Skeletal muscle satellite cell (primary cell): ENCODE measurements around the gene RNASE1.

Source experiments
- H3K27me3 ChIP-seq: 2 replicates; pipeline ENCODE4 v1.7.0; 2013; ENCODE audit warnings: low read length; ENCODE audit not compliant: control insufficient read depth, insufficient read depth
- H3K36me3 ChIP-seq: 2 replicates; pipeline ENCODE4 v1.7.0; 2013; ENCODE audit warnings: mild to moderate bottlenecking, control low read depth, low read length; ENCODE audit not compliant: insufficient read depth
- H3K4me1 ChIP-seq: 2 replicates; pipeline ENCODE4 v1.7.0; 2013; ENCODE audit warnings: low read length; ENCODE audit not compliant: control insufficient read depth, insufficient read depth
- H3K4me2 ChIP-seq: 2 replicates; pipeline ENCODE4 v1.7.0; 2013; ENCODE audit warnings: mild to moderate bottlenecking, low read length
- H3K4me3 ChIP-seq: 2 replicates; pipeline ENCODE4 v1.7.0; 2013; ENCODE audit warnings: low read length
- H3K9ac ChIP-seq: 2 replicates; pipeline ENCODE4 v1.7.0; 2013; ENCODE audit warnings: mild to moderate bottlenecking, low read depth, low read length, moderate library complexity
- H3K9me3 ChIP-seq: replicated peaks from 2 replicates; pipeline ENCODE4 v1.7.0; 2013; ENCODE audit warnings: mild to moderate bottlenecking, control low read depth, low read length

The RNASE1 gene

DNA sequence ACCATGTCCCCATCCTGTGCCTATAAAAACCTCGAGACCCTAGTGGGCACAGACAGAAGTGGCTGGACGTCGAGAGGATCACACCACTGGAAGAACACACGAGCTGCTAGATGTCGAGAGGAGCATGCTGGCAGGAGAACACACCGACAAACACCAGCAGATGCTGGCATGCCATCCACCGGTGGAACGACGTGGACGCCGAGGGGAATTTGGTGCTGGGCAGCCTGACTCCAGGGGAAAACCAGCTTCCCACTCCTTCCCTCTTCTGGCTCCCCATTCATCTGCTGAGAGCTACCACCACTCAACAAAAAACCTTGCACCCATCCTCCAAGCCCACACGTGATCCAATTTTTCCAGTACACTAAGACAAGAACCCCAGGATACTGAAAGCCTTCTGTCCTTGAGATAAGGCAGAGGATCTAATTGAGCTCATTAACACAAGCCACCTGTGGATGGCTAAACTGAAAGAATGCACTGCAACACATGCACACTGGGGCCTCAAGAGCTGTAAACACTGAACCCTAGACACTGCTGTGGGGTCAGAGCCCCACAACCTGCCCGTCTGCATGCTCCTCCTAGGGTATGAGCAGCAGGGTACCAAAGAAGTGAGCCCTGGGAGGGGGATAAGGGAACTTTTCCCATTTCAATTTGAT is 12.1 kb downstream of the RNASE1 start:
- Histone ChIP-seq H3K4me1 (no peaks in the 10 kb centered on the region), H3K9me3 (no peaks in the 10 kb centered on the region), H3K9ac (no peak overlapping the region), H3K4me2 (no peak overlapping the region), H3K27me3 (no peaks in the 10 kb centered on the region), H3K36me3 (no peaks in the 10 kb centered on the region), H3K4me3 (no peak overlapping the region)

- Histone ChIP-seq H3K36me3 (no peaks in the 10 kb centered on the region), H3K4me3 (no peak overlapping the region), H3K27me3 (no peaks in the 10 kb centered on the region), H3K4me2 (no peak overlapping the region), H3K9me3 (no peaks in the 10 kb centered on the region), H3K4me1 (no peaks in the 10 kb centered on the region), H3K9ac (no peak overlapping the region)
These were observed 13.3 kb downstream of the RNASE1 start for GRCh38 chr14:20789230-20789813.

DNA sequence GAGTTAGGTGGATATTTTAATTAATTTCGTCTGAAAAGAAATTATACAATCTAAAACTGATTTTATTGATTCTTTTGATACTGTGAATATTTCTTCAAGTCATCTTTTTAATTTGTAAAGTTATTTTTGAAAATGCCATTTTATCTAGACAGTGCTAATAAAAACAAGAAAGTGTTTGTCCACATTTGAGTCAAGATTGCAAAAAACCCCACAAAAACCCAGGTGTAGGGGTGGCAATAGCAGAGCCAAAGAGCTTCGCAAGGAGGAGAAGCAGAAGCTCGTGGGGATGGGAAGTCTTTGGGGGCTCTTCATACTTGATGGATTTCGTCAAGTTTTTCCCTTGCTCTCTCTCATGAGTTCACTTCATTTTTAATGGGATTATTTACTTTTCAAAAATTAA is 15.6 kb downstream of the RNASE1 start:
- Histone ChIP-seq H3K36me3 (no peaks in the 10 kb centered on the region), H3K9me3 (no peaks in the 10 kb centered on the region), H3K9ac (no peak overlapping the region), H3K4me1 (no peaks in the 10 kb centered on the region), H3K4me2 (no peak overlapping the region), H3K27me3 (peaks cover 4% of the 10 kb centered on the region), H3K4me3 (no peak overlapping the region)

GRCh38 chr14:20782280-20782890 is 20.3 kb downstream of the RNASE1 start:
- Histone ChIP-seq H3K4me1 (no peaks in the 10 kb centered on the region), H3K36me3 (no peaks in the 10 kb centered on the region), H3K4me3 (no peak overlapping the region), H3K9me3 (no peaks in the 10 kb centered on the region), H3K9ac (no peak overlapping the region), H3K27me3 (peaks cover 9% of the 10 kb centered on the region), H3K4me2 (no peak overlapping the region)

DNA sequence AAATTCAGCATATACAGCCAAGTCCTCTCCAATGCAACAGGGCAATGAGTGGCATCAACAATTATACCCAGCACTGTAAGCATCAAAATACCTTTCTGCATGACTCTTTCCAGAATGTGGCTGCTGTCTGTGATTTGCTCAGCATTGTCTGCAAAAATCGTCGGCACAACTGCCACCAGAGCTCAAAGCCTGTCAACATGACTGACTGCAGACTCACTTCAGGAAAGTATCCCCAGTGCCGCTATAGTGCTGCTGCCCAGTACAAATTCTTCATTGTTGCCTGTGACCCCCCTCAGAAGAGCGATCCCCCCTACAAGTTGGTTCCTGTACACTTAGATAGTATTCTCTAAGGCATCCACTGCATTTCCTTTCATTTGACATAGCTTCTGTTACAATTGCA is 20.8 kb downstream of the RNASE1 start:
- Histone ChIP-seq H3K4me2 (no peak overlapping the region), H3K9ac (no peak overlapping the region), H3K9me3 (no peaks in the 10 kb centered on the region), H3K4me3 (no peak overlapping the region), H3K27me3 (peaks cover 9% of the 10 kb centered on the region), H3K36me3 (no peaks in the 10 kb centered on the region), H3K4me1 (no peaks in the 10 kb centered on the region)

DNA sequence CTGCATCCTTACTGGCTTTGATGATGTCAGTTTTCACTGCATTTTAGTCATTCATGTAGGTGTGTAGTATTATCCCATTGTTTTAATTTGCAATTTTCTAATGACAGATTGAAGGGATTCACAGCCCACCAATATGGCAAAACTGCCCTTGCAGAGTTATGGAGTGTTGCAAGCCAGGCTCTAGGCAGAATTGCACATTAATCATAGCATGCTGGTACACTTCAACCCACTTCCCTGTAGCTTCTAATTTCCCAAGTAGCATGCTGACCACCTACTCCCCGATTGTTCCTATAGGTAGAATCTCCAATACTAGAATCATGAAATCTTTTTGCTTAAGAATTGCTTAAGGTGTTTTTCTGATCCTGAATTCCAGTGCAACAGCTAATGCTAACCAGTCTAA is 26.7 kb downstream of the RNASE1 start:
- Histone ChIP-seq H3K4me2 (no peak overlapping the region), H3K27me3 (peaks cover 5% of the 10 kb centered on the region), H3K4me1 (no peaks in the 10 kb centered on the region), H3K9ac (no peak overlapping the region), H3K9me3 (no peaks in the 10 kb centered on the region), H3K4me3 (no peak overlapping the region), H3K36me3 (no peaks in the 10 kb centered on the region)

DNA sequence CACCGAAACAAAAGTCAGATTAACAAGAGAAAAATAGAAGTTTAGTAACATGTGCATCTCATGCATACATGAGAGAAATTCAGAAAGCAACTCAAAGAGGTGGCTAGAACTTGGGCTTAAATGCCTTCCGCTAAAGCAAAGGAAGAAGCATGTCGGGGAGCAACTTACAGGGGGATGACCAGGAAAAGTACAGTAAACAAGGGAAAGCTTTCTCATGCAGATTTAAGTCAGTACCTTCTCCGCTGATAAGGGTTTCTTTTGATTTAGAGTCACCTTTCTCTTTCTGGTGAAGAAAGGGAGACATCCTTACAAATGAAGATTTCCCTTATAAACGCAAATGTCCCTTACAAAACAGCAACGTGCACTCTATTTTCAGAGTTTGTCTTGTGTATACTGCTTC is 27.6 kb downstream of the RNASE1 start:
- Histone ChIP-seq H3K36me3 (no peaks in the 10 kb centered on the region), H3K4me1 (no peaks in the 10 kb centered on the region), H3K9me3 (no peaks in the 10 kb centered on the region), H3K27me3 (peaks cover 5% of the 10 kb centered on the region), H3K4me3 (no peak overlapping the region), H3K9ac (no peak overlapping the region), H3K4me2 (no peak overlapping the region)

GRCh38 chr14:20774258-20774824 is 28.3 kb downstream of the RNASE1 start:
- Histone ChIP-seq H3K4me2 (no peak overlapping the region), H3K9me3 (no peaks in the 10 kb centered on the region), H3K36me3 (no peaks in the 10 kb centered on the region), H3K4me3 (no peak overlapping the region), H3K9ac (no peak overlapping the region), H3K4me1 (no peaks in the 10 kb centered on the region), H3K27me3 (peaks cover 5% of the 10 kb centered on the region)

- no peak overlapping the region for H3K4me3 ChIP-seq
- H3K9me3 ChIP-seq, result no peaks in the 10 kb centered on the region
- H3K27me3 ChIP-seq, result peaks cover 5% of the 10 kb centered on the region
- no peak overlapping the region for H3K4me2 ChIP-seq
- H3K9ac ChIP-seq, result no peak overlapping the region
- no peaks in the 10 kb centered on the region for H3K36me3 ChIP-seq
- H3K4me1 ChIP-seq, result no peaks in the 10 kb centered on the region
These were observed 30.0 kb downstream of the RNASE1 start for GRCh38 chr14:20772650-20773049.

DNA sequence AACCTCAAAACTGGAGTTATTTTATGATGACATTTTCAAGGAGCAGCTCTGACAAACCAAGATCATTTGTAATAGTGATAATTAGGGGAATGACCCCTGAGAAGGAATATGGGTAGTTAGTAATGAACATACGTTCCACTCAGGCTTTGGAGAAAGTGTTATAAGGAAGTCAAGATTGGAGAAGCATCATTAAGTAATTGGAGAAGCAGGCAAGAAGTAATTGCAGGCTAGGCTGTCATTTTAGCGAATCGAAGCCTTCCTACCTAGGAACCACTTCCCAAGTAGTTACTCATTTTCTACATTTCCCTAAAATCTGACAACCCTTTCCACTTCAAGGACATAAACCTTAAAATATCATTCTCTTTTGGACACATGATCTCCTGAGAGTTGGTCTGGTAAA is 33.2 kb downstream of the RNASE1 start:
- Histone ChIP-seq H3K36me3 (no peaks in the 10 kb centered on the region), H3K9ac (no peak overlapping the region), H3K27me3 (no peaks in the 10 kb centered on the region), H3K4me1 (no peaks in the 10 kb centered on the region), H3K4me2 (no peak overlapping the region), H3K4me3 (no peak overlapping the region), H3K9me3 (no peaks in the 10 kb centered on the region)

- H3K4me2 ChIP-seq, result no peak overlapping the region
These were observed 34.1 kb downstream of the RNASE1 start for GRCh38 chr14:20768593-20768892.

DNA sequence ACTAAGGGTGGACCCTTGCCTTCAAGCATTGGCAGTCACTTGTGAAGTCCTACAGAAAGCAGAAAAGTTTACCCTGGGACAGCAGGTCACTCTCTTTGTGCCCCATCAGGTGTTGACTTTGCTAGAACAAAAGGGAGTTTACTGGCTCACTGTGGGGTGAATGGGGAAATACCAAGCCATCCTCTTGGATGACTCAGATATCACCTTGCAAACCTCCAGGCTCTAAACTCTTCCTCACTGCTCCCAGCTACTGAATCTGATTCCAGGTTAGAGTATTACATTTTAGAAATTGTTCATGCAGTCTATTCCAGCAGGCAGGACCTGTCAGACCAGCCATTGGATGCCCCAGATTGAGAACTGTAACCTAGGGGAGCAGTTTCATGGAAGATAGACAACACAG is 41.7 kb downstream of the RNASE1 start:
- Histone ChIP-seq H3K4me3 (no peak overlapping the region), H3K36me3 (no peaks in the 10 kb centered on the region), H3K9me3 (no peaks in the 10 kb centered on the region), H3K4me1 (no peaks in the 10 kb centered on the region), H3K9ac (no peak overlapping the region), H3K4me2 (no peak overlapping the region), H3K27me3 (no peaks in the 10 kb centered on the region)

More at GRCh38 chr14:20768593-20768892, 34.1 kb downstream of the RNASE1 start:
- H3K36me3 ChIP-seq, result no peaks in the 10 kb centered on the region
- no peaks in the 10 kb centered on the region for H3K9me3 ChIP-seq
- H3K9ac ChIP-seq, result no peak overlapping the region
- H3K4me3 ChIP-seq, result no peak overlapping the region
- H3K27me3 ChIP-seq, result no peaks in the 10 kb centered on the region
- no peaks in the 10 kb centered on the region for H3K4me1 ChIP-seq
